DOHH2 (cell line): Measurements from ENCODE around the gene LRRN4CL.

Source experiments
- H3F3A ChIP-seq: fragments of 200-600 bp; sonication (generic), shearing (Covaris generic); 2 replicates; pipeline ENCODE4 v1.6.0; 2016; ENCODE audit warnings: antibody characterized with exemption, mild to moderate bottlenecking; ENCODE audit not compliant: control insufficient read depth, insufficient read depth
- H3K27ac ChIP-seq: fragments of 200-600 bp; sonication (generic); 2 replicates; pipeline ENCODE4 v1.5.1; 2014; ENCODE audit warnings: low read depth, mild to moderate bottlenecking, low read length, moderate library complexity
- H3K27me3 ChIP-seq: fragments of 200-600 bp; sonication (generic); 2 replicates; pipeline ENCODE4 v1.6.1; 2014; ENCODE audit warnings: mild to moderate bottlenecking, low read length, mixed read lengths; ENCODE audit not compliant: control insufficient read depth
- H3K36me3 ChIP-seq: fragments of 200-600 bp; sonication (generic); 2 replicates; pipeline ENCODE4 v1.6.1; 2014; ENCODE audit warnings: mild to moderate bottlenecking, low read length, moderate library complexity, mixed read lengths; ENCODE audit not compliant: control insufficient read depth
- H3K4me1 ChIP-seq: fragments of 200-600 bp; sonication (generic); 2 replicates; pipeline ENCODE4 v1.6.1; 2014; ENCODE audit warnings: mild to moderate bottlenecking, low read length, mixed read lengths; ENCODE audit not compliant: control insufficient read depth
- H3K4me2 ChIP-seq: fragments of 200-600 bp; sonication (generic); 2 replicates; pipeline ENCODE4 v1.6.0; 2014; ENCODE audit warnings: mild to moderate bottlenecking, low read length, moderate library complexity
- H3K4me3 ChIP-seq: fragments of 200-600 bp; sonication (generic); 2 replicates; pipeline ENCODE4 v1.5.1; 2014; ENCODE audit warnings: mild to moderate bottlenecking, low read length, mixed read lengths
- H3K79me2 ChIP-seq: fragments of 200-600 bp; sonication (generic); 2 replicates; pipeline ENCODE4 v1.6.1; 2014; ENCODE audit warnings: mild to moderate bottlenecking, low read length, mixed read lengths; ENCODE audit not compliant: control insufficient read depth
- H3K9me2 ChIP-seq: fragments of 200-600 bp; sonication (generic); replicated peaks from 2 replicates; pipeline ENCODE4 v1.6.1; 2014; ENCODE audit warnings: mild to moderate bottlenecking, low read length, mixed read lengths; ENCODE audit not compliant: control insufficient read depth
- H3K9me3 ChIP-seq: fragments of 200-600 bp; sonication (generic); 2 replicates; pipeline ENCODE4 v1.6.1; 2014; ENCODE audit warnings: antibody characterized with exemption, low read length, mixed read lengths; ENCODE audit not compliant: control insufficient read depth, insufficient read depth
- H4K20me1 ChIP-seq: fragments of 200-600 bp; sonication (generic); 2 replicates; pipeline ENCODE4 v1.6.0; 2014; ENCODE audit warnings: low read depth, mild to moderate bottlenecking, antibody characterized with exemption, low read length, moderate library complexity; ENCODE audit not compliant: control insufficient read depth, insufficient read depth
- CTCF ChIP-seq: fragments of 200-600 bp; sonication (generic); IDR thresholded peaks from one replicate; pipeline ENCODE4 v1.5.1; 2014; ENCODE audit warnings: antibody characterized with exemption, mild to moderate bottlenecking, low read depth, low read length; ENCODE audit not compliant: poor library complexity, severe bottlenecking
- EZH2phosphoT487 ChIP-seq: fragments of 200-600 bp; sonication (generic); IDR thresholded peaks from 2 replicates; pipeline ENCODE4 v1.6.1; 2017; ENCODE audit warnings: borderline replicate concordance, mild to moderate bottlenecking, antibody characterized with exemption, low read length, moderate library complexity, mixed read lengths

Gene LRRN4CL

GRCh38 chr11:62716816-62717215 is 27.5 kb upstream of the LRRN4CL start:
- H4K20me1 ChIP-seq = no peaks in the 10 kb centered on the region
- H3F3A ChIP-seq = peaks cover 44% of the 10 kb centered on the region

GRCh38 chr11:62716206-62716605 is 26.9 kb upstream of the LRRN4CL start:
- Histone ChIP-seq H3K9me3 (no peaks in the 10 kb centered on the region), H3K79me2 (peaks cover 48% of the 10 kb centered on the region), H3K27me3 (no peaks in the 10 kb centered on the region), H3K4me1 (no peaks in the 10 kb centered on the region), H3F3A (peaks cover 50% of the 10 kb centered on the region), H4K20me1 (no peaks in the 10 kb centered on the region), H3K4me2 (no peak overlapping the region), H3K27ac (no peak overlapping the region), H3K9me2 (no peaks in the 10 kb centered on the region), H3K4me3 (no peak overlapping the region), H3K36me3 (peaks cover 95% of the 10 kb centered on the region)
- TF ChIP-seq EZH2phosphoT487 (no peak), CTCF (no peak)

More at GRCh38 chr11:62716816-62717215, 27.5 kb upstream of the LRRN4CL start:
- Histone ChIP-seq H3K79me2 (peaks cover 54% of the 10 kb centered on the region), H3K27me3 (no peaks in the 10 kb centered on the region), H3K9me2 (no peaks in the 10 kb centered on the region), H3K36me3 (peaks cover 96% of the 10 kb centered on the region), H3K4me3 (no peak overlapping the region), H3K27ac (no peak overlapping the region), H3K9me3 (no peaks in the 10 kb centered on the region), H3K4me2 (no peak overlapping the region), H3K4me1 (no peaks in the 10 kb centered on the region)
- TF ChIP-seq CTCF = no peak
- no peak for TF ChIP-seq EZH2phosphoT487

- H3F3A ChIP-seq = peaks cover 56% of the 10 kb centered on the region
- no peak overlapping the region for H3K4me3 ChIP-seq
- H3K27ac ChIP-seq = no peak overlapping the region
- TF ChIP-seq CTCF (no peak), EZH2phosphoT487 (no peak)
- peaks cover 3% of the 10 kb centered on the region for H3K4me1 ChIP-seq
- no peaks in the 10 kb centered on the region for H3K27me3 ChIP-seq
- no peak overlapping the region for H3K4me2 ChIP-seq
- H3K9me3 ChIP-seq = no peaks in the 10 kb centered on the region
- H3K9me2 ChIP-seq = no peaks in the 10 kb centered on the region
- H4K20me1 ChIP-seq = no peaks in the 10 kb centered on the region
- peaks cover 94% of the 10 kb centered on the region for H3K36me3 ChIP-seq
- H3K79me2 ChIP-seq = peaks cover 42% of the 10 kb centered on the region
These were observed 26.1 kb upstream of the LRRN4CL start for GRCh38 chr11:62715150-62716130.
